ENCODE data around the gene SMPD3. TPM values are rescaled to one million over a fixed set of nuclear protein-coding genes. Genes with fewer than 3 reads are reported as not detected.

SMPD3 gene
- total RNA-seq, 1 donor from 2014 or later: not detected

- peak; percentile 1 for DNase-seq (ENCODE audit: extremely low read depth, low read depth, low spot score)
Observed at GRCh38 chr16:68473358-68474070, 25.2 kb upstream of the SMPD3 start.

DNA sequence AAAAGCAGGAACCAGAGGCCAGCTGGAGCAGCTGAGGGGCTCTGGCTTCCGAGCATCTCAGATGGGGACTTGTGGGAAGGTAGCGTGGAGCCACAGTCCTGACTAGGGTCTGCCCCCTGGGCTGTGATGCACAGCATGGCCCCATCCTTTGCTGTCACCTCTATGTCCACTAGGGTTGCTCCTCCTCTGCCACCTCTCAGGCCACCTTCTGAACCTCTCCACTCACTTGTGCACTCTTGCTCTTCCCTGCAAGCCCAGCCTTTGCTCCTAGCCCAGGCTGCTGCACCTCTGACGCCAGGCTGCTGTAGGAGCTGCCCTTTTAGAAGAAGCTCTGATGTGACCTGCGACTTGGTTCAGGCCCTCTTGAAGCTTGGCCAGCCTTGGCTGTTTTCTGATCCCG, 24.3 kb upstream of the SMPD3 start:
- DNase-seq (ENCODE audit: extremely low read depth, low read depth, low spot score): no peak

DNA sequence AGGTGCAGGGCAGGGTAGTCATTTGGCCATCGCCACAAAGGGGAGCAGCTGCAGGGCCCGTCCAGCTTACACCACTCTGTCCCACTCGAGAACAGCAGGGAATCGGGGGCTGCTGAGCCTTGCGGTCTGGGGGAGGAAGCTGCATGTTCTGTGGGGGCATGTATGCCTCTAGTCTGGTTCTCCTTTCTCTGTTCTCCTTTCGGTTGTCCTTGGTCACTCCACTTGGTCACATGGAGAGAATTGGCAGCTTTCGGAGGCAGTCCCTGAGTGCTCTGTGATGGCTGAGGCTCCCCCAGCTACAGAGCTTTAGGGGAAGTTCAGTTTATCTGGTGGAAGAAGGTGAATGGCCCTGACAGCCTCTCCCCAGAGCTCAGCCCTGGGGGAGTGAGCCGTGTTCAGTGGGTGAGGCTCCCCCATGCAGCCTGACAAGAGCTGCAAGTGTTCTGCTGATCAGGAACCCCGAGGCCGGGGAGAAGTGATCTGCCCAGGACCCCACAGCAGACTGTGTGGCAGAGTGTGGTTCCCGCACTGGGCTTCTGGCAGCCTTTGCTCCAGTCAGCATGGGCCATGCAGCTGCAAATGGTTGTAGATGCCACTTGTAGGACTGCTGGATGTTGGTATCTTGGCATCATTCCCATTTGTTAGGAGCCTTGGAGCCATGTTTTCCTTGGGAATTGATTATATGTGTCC, 22.3 kb upstream of the SMPD3 start:
- no peak for DNase-seq (ENCODE audit: extremely low read depth, low read depth, low spot score)

DNA sequence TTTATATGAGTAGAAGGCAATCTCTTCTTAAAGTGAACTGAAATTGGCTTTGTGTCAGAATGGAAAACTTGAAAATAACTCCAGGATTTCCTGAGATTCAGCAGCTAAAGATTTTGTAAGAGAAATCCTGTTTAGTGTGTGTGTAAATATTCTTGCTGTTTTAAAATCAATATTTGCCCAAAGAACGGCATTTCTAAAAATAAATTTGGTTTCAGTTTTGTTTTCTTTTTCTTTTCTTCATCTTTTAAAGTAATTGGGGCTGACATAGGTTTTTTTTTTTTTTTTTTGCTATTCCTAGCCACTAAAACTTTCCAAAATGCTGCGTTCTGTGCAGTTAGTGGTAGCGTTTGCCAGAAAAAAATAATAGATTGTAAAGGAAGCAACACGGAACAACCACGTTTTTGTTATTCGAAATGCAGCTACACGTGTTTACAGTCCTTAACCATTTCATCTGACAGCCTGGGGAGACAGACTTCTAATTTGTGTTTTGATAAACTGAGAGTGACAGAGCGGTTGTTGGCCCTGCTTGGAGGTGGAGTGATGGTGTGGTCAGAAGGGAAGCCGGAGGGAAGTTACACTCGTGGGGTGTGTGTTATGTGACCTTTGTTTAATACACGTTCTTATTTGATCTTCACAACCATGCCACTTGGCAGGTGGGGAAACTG, 21.6 kb upstream of the SMPD3 start:
- DNase-seq (ENCODE audit: extremely low read depth, low read depth, low spot score): peak; percentile 4

DNA sequence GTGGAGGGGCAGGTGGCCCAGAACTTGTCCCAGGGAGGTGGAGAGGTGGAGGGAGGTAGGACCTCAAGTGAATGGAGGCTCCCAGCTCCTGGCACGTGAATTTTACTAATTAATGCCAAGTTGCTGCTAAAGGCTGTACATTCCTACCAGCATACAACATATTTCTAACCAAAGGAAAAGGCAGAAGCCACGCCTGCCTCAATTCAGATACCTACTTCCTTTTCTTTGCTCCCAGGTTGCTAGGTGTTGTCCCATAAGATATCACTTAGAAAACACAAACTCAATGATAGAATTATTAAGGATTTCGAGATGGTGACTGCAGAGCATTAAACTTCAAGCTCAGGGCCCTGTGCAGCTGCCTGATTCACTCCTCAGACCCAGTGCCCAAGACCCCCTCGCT, 20.5 kb upstream of the SMPD3 start:
- no peak for DNase-seq (ENCODE audit: extremely low read depth, low read depth, low spot score)

GRCh38 chr16:68466174-68466573, 17.9 kb upstream of the SMPD3 start:
- no peak for DNase-seq (ENCODE audit: extremely low read depth, low read depth, low spot score)

GRCh38 chr16:68463904-68464303, 15.6 kb upstream of the SMPD3 start:
- no peak for DNase-seq (ENCODE audit: extremely low read depth, low read depth, low spot score)

- no peak for DNase-seq (ENCODE audit: extremely low read depth, low read depth, low spot score)
Observed at GRCh38 chr16:68460067-68460466, 11.8 kb upstream of the SMPD3 start.

DNA sequence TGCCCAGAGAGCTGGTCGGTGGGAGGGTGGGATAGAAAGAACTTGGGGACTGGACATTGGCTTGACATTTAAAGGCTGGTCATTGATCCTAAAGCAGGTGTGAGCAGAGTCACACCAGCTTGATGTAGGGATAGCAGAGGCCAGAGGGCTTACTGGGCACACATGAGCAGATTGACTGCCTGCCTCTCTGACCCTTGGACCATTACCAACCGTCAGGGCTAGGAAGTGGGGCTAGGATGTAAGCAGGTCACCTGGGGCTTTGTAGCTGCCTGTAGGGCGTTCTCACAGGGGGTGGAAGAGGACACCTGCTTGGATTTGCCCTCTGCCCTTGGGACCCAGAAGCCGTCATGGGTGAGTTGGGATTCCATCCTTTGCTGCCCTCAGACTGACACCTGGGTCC, 11.1 kb upstream of the SMPD3 start:
- no peak for DNase-seq (ENCODE audit: extremely low read depth, low read depth, low spot score)

DNA sequence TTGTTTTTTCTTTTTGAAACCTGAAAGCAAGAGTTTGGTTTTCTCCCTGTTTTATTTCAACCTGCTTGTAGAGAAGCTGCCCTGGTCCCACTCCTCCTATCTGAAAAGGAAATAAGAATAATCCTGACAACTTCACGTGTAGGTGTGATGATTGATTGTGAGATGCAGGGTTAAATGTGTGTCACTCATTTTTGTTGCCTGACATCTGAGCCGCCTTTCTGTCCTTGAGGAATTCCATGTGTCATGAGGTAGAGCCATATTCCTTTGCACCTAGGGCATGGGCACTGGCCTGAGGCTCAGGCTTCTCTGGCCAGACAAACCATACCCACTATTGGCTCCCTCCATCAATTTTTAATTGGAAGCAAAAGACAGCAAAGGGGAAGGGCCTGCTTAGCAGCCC, 10.2 kb upstream of the SMPD3 start:
- DNase-seq (ENCODE audit: extremely low read depth, low read depth, low spot score): no peak

DNA sequence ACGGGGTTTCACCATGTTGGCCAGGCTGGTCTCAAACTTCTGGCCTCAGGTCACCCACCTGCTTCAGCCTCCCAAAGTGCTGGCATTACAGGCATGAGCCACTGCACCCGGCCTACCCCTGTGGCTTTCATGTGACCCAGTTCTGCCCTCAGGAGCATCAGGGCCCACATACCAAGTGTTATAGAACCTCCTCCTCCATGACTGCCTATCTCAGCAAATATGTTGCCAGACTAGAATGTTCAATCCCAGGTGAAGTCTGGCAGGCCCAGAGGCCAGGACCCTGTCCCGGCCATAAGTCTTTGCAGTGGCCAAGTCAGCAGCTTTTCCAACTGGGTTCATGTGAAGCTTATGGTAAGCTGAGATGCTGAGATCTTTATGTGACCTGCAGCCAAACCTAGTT, 9.8 kb upstream of the SMPD3 start:
- no peak for DNase-seq (ENCODE audit: extremely low read depth, low read depth, low spot score)

DNA sequence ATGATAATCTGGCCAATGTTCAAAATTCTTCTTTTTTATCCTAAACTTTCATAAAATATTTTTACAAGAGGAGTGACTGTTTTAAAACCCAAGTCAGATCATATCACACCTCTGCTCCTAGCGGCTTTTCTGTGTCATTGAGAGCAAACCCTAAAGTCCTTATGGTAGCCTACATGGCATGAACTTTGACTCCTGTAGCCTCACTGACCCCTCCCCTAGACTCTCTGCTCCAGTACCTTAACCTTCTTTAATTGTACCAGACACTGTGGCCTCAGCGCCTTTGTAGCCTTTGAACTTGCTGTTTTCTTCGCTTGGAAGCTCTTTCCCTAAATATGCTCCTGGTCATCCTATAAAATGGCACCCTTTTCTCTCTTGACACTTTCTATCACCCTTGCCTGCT, 7.3 kb upstream of the SMPD3 start:
- DNase-seq (ENCODE audit: extremely low read depth, low read depth, low spot score): no peak

DNA sequence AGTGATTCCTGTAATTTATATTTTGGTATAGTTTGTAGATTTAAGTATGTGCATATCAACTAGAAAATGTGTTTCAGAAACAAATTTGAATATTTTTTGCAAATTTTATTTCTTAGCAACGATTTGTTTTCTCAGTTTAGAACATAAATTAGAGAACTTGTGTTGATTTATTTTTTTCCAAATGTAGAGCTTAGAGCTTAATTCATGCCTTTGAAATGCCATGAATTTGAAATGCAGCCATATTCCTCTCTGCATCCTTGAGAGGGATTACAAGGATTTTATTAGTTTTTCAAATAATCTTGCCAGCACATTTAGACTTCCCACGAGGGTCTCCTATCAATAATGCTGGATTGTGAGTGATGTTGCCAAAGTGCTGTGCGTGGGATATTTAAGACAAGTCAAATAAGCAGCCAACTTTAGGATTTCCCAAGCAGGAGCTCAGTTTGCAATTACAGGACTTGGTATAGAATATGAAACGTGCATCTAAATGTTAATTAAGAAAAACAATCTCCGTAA, 6.7 kb upstream of the SMPD3 start:
- no peak for DNase-seq (ENCODE audit: extremely low read depth, low read depth, low spot score)

DNA sequence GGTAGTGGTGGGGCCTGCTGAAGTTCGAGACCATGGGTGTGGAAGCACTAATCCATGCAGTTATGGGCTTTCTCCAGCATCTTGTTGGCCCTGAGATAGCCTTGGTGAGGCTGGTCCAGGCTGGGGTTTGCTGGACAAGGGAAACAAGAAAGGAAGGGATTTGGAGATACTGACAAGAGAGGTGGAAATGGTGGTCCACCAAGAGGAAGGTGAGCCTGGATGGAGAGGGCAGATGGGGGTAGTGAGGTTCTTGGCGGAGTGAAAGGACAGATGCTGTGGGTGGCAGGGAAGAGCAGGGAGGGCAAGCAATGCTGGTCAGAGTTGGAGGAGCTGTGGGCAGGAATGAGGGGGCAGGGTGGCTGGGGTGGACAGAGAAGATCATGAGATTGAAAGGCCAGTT, 5.5 kb upstream of the SMPD3 start:
- DNase-seq (ENCODE audit: extremely low read depth, low read depth, low spot score): no peak

- no peak for DNase-seq (ENCODE audit: extremely low read depth, low read depth, low spot score)
Observed at GRCh38 chr16:68452176-68452575, 3.9 kb upstream of the SMPD3 start.

GRCh38 chr16:68451676-68452075, 3.4 kb upstream of the SMPD3 start:
- no peak for DNase-seq (ENCODE audit: extremely low read depth, low read depth, low spot score)

GRCh38 chr16:68450741-68451255, 2.5 kb upstream of the SMPD3 start:
- DNase-seq (ENCODE audit: extremely low read depth, low read depth, low spot score): no peak

DNA sequence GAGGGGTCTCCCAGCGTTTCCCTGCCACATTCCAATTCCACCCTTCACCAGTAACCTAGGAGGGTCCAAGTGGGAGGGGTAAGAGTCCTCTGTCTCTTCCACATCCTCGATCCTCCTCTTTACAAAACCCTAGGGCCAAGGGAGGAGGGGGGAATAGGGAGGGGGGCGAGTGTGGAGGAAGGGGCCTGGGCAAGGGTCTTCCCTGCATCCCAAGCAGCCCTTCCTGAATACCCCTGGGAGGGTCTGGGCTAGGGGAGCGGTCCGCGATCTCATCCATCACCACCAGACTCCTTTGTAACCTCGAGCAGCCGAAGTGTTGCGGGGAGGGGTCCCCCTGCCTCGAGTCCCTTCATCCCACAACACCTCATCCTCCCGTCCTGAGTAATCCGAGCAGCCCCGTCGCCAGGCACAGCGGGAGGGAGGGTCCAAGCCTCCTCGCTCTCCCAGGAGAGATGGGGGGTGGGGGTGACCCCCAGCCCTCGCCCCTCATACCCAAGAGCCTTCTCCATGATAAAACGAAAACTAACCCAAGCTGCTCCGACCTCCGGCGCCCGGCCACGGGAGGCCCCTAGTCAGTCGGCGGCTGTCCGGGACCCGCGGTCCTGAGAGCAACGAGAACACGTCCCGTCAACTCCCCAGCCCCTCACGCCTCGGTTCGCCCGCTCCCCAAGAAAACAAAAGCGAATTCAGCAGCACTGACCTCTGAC, 502 bp downstream of the SMPD3 start:
- DNase-seq (ENCODE audit: extremely low read depth, low read depth, low spot score): no peak

DNA sequence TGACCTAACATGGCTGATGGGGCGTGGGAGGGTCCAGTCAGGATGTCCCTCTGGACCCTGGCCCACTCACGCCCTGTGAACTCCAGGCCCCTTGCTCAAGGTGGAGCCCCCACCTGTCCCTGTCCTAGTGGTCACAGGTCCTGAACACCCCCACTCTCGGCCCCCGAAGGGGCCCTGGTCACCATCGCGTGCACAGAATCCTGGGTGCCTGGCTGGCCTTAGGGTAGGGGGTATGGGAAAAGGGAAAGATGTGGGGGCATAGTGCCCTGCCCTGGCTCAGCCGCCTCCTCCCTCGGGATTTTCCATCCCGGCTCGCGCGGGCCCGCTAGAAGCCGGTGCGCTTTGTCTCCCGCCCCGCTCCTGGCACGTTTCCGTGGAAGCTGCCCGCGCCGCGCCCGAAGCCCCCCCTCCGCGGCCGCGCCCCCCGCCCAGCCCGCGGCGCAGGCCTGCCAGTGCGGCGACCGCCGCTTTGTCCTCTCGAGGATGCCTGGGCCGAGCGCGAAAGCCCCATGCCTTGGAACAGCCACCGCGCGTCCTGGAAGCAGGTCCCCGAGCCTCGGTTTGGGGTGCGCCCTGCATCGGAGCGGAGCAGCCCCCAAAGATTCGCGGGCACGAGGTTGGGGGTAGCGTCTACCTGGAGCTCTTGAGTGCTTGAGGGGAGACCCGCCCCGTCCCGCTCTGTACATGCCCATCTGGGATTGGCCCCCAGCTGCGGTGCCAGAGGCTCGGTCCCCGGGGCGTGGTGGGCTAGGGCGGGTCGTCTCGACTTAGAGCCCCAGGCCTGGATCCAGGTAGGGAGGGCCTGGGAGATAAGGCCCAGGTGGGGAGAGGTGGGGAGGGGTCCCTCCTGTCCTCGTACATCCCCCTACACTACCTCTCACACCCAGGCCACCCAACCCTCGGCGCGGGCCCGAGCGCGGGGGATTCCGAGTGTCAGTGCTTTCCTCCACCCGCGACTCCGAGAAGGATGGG, 1.3 kb downstream of the SMPD3 start:
- DNase-seq (ENCODE audit: extremely low read depth, low read depth, low spot score): no peak

DNA sequence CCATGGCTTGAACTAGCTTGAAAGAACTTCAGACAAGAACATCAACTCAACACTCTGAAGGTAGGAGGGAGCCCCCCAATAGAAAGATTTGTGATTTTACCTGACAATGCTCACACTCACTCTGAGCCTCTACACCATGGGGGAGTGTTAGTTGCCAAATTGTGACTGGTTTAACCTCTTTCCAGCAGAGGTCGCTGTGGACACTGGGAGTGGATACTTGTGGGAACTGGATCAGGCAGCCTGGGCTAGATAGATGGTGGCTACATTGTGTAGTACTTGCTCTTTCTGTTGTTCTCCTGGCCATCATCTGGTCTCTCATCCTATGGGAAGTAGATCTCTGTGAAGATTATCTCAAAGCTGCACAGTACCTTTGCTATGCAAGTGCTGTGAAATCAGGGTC, 2.9 kb downstream of the SMPD3 start:
- DNase-seq (ENCODE audit: extremely low read depth, low read depth, low spot score): no peak

All from glomerular endothelial cell (primary cell).